Tibial nerve (tissue), 4 donors: ENCODE results near the gene DMD. TPM values are rescaled to one million over a fixed set of nuclear protein-coding genes. Genes with fewer than 3 reads are reported as not detected.

Source experiments
- DNase-seq, 2 donors: peaks; one replicate each; pipeline ENCODE4 v3.0.0-alpha.2; 2019; ENCODE audit warnings: low spot score in 2 of 2
- H3K27ac ChIP-seq, 4 donors: fragments of 200-600 bp; sonication (generic) in 3 of 4; one replicate each; pipeline ENCODE4 v1.5.1; 2017 to 2019; ENCODE audit warnings: mild to moderate bottlenecking in 1 of 4
- H3K27me3 ChIP-seq, 2 donors: fragments of 200-600 bp; sonication (generic) in 1 of 2; one replicate each; pipeline versions ENCODE4 v1.5.1 to v1.6.0; 2017 to 2019
- H3K36me3 ChIP-seq, 3 donors: fragments of 200-600 bp; sonication (generic); one replicate each; pipeline ENCODE4 v1.5.1; 2018 to 2019
- H3K4me1 ChIP-seq, 4 donors: fragments of 200-600 bp; sonication (generic) in 3 of 4; one replicate each; pipeline ENCODE4 v1.5.1; 2017 to 2019
- H3K4me3 ChIP-seq, 4 donors: fragments of 200-600 bp; sonication (generic) in 3 of 4; one replicate each; pipeline ENCODE4 v1.5.1; 2017 to 2019; ENCODE audit warnings: mild to moderate bottlenecking in 1 of 4, moderate library complexity in 1 of 4
- H3K9me3 ChIP-seq, 4 donors: fragments of 200-600 bp; sonication (generic) in 3 of 4; one replicate each; pipeline ENCODE4 v1.5.1; 2017 to 2019
- CTCF ChIP-seq, 5 experiments: fragments of 200-600 bp in 3 of 5; fragments of 450-650 bp in 2 of 5; sonication (generic) in 3 of 5; IDR thresholded peaks; one replicate each; pipeline ENCODE4 v1.5.1; 2016 to 2019; ENCODE audit warnings: antibody characterized with exemption in 5 of 5, mild to moderate bottlenecking in 3 of 5, moderate library complexity in 2 of 5
- EP300 ChIP-seq, 2 donors: sonication (generic); formaldehyde crosslinking; IDR thresholded peaks; one replicate each; pipeline ENCODE4 v1.6.1; 2017; ENCODE audit warnings: antibody characterized with exemption in 2 of 2, mild to moderate bottlenecking in 1 of 2
- POLR2A ChIP-seq, 2 donors: fragments of 450-650 bp; IDR thresholded peaks; one replicate each; pipeline ENCODE4 v1.6.1; 2017; ENCODE audit warnings: antibody characterized with exemption in 2 of 2, mild to moderate bottlenecking in 2 of 2, moderate library complexity in 2 of 2
- WGBS, 2 donors: methylation state at CpG; one replicate each; pipeline ENCODE4 v1.1.5; 2018; 5-methylcytosine and 5-hydroxymethylcytosine counted together
- total RNA-seq, 4 donors: library from RNA; depleted of rRNA; stranded (reverse); fragments of >200 nt; gene quantifications; one replicate each; pipeline ENCODE4 v1.1.0, GENCODE V29; 2016

The DMD gene
- total RNA-seq, 4 donors from 2014 or later: 156 to 345 (median 245) TPM

- WGBS, 2 donors: 46 to 51% methylated on average over 3 of the region's 3 CpGs
- Histone ChIP-seq H3K27ac (no peak overlapping the region), H3K4me1 (no peaks in the 10 kb centered on the region), H3K9me3 (no peaks in the 10 kb centered on the region), H3K27me3 (no peaks in the 10 kb centered on the region), H3K36me3 (no peaks in the 10 kb centered on the region), H3K4me3 (no peak overlapping the region)
- TF ChIP-seq CTCF (IDR thresholded peaks at IDR 0.05): no peak
- no peak for TF ChIP-seq EP300 (IDR thresholded peaks at IDR 0.05)
- no peak for TF ChIP-seq POLR2A (IDR thresholded peaks at IDR 0.05)
- no peak for DNase-seq
These were observed 274.3 kb downstream of the DMD start for GRCh38 chrX:32937043-32937442.

GRCh38 chrX:32933548-32933947 lies 277.8 kb downstream of the DMD start:
- no peak overlapping the region for H3K4me3 ChIP-seq
- no peaks in the 10 kb centered on the region for H3K36me3 ChIP-seq
- H3K27ac ChIP-seq: no peak overlapping the region
- H3K27me3 ChIP-seq: peaks cover 0 to 7% of the 10 kb centered on the region in 2 donors
- DNase-seq: no peak
- no peaks in the 10 kb centered on the region for H3K4me1 ChIP-seq
- 70 to 88% methylated on average over 5 of the region's 5 CpGs for WGBS, 2 donors
- TF ChIP-seq EP300 (IDR thresholded peaks at IDR 0.05): no peak
- no peak for TF ChIP-seq POLR2A (IDR thresholded peaks at IDR 0.05)
- no peak for TF ChIP-seq CTCF (IDR thresholded peaks at IDR 0.05)
- H3K9me3 ChIP-seq: no peaks in the 10 kb centered on the region

- H3K9me3 ChIP-seq: no peaks in the 10 kb centered on the region
- H3K27me3 ChIP-seq: peaks cover 0 to 7% of the 10 kb centered on the region in 2 donors
- no peaks in the 10 kb centered on the region for H3K4me1 ChIP-seq
- TF ChIP-seq CTCF (IDR thresholded peaks at IDR 0.05): no peak
- TF ChIP-seq POLR2A (IDR thresholded peaks at IDR 0.05): no peak
- no peak for TF ChIP-seq EP300 (IDR thresholded peaks at IDR 0.05)
- WGBS, 2 donors: 74 to 91% methylated on average over 4 of the region's 4 CpGs
- no peak for DNase-seq
- no peak overlapping the region for H3K27ac ChIP-seq
- H3K4me3 ChIP-seq: no peak overlapping the region
- no peaks in the 10 kb centered on the region for H3K36me3 ChIP-seq
These were observed 282.3 kb downstream of the DMD start for GRCh38 chrX:32929040-32929439.

GRCh38 chrX:32896088-32896487 lies 315.3 kb downstream of the DMD start:
- Histone ChIP-seq H3K9me3 (no peaks in the 10 kb centered on the region), H3K4me3 (no peak overlapping the region)
- whole genome bisulfite sequencing, 2 donors: 48 to 55% methylated on average over 3 of the region's 3 CpGs

GRCh38 chrX:32894679-32895078 lies 316.7 kb downstream of the DMD start:
- Histone ChIP-seq H3K27me3 (no peaks in the 10 kb centered on the region), H3K9me3 (no peaks in the 10 kb centered on the region), H3K4me3 (no peak overlapping the region), H3K36me3 (no peaks in the 10 kb centered on the region), H3K4me1 (no peaks in the 10 kb centered on the region), H3K27ac (no peak overlapping the region)
- TF ChIP-seq POLR2A (IDR thresholded peaks at IDR 0.05) (no peak), CTCF (IDR thresholded peaks at IDR 0.05) (no peak), EP300 (IDR thresholded peaks at IDR 0.05) (no peak)
- DNase-seq: no peak
- 86% methylated on average over 7 of the region's 7 CpGs for WGBS, 2 donors

More at GRCh38 chrX:32896088-32896487, 315.3 kb downstream of the DMD start:
- Histone ChIP-seq H3K4me1 (no peaks in the 10 kb centered on the region), H3K27me3 (no peaks in the 10 kb centered on the region), H3K36me3 (no peaks in the 10 kb centered on the region), H3K27ac (no peak overlapping the region)
- no peak for TF ChIP-seq POLR2A (IDR thresholded peaks at IDR 0.05)
- no peak for TF ChIP-seq CTCF (IDR thresholded peaks at IDR 0.05)
- no peak for TF ChIP-seq EP300 (IDR thresholded peaks at IDR 0.05)
- DNase-seq: no peak
